ENCODE results near the gene DDX52.
"Not testable (repeated sequence)": the region's sequence is repeated elsewhere in the genome, so short reads cannot be mapped to it uniquely, and the experiment has no call there.

Gene DDX52, protein sequence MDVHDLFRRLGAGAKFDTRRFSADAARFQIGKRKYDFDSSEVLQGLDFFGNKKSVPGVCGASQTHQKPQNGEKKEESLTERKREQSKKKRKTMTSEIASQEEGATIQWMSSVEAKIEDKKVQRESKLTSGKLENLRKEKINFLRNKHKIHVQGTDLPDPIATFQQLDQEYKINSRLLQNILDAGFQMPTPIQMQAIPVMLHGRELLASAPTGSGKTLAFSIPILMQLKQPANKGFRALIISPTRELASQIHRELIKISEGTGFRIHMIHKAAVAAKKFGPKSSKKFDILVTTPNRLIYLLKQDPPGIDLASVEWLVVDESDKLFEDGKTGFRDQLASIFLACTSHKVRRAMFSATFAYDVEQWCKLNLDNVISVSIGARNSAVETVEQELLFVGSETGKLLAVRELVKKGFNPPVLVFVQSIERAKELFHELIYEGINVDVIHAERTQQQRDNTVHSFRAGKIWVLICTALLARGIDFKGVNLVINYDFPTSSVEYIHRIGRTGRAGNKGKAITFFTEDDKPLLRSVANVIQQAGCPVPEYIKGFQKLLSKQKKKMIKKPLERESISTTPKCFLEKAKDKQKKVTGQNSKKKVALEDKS

GRCh38 chr17:37643118-37643766, at the start of gene DDX52:
Gene DDX52 (minus strand): TSS chr17:37643446. CDS start chr17:37643420, 26 bp downstream.
- peak; percentile 85 to 89 for DNase-seq

DNA sequence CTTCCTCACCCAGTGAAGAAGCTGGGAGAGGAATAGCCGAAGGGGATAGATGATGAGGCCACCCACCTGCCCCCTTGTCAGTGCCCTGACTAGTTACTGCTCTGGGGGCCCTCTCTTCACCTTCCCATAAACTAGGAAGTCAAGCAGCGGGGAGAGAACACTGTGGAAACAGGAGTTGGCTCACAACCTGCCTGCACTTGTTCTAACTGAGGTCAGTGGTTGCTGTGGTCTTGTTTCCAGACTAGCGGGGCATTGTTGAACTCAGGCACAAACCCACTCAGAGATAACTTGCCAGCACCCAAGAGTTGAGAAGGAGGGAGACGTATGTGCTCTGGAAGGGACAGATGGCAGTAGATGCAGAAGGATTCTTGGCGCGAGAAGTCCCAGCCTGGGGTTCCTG, 48.6 kb upstream of the DDX52 start:
- DNase-seq, result no peak

GRCh38 chr17:37689317-37689716, 46.1 kb upstream of the DDX52 start:
- no peak for DNase-seq

- no peak for DNase-seq
Measured at GRCh38 chr17:37683454-37683984, 40.3 kb upstream of the DDX52 start.

- no peak for DNase-seq
Measured at GRCh38 chr17:37682007-37682406, 38.8 kb upstream of the DDX52 start.

DNA sequence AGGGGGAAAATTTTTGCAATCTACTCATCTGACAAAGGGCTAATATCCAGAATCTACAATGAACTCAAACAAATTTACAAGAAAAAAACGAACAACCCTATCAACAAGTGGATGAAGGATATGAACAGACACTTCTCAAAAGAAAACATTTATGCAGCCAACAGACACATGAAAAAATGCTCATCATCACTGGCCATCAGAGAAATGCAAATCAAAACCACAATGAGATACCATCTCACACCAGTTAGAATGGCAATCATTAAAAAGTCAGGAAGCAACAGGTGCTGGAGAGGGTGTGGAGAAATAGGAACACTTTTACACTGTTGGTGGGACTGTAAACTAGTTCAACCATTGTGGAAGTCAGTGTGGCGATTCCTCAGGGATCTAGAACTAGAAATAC, 36.7 kb upstream of the DDX52 start:
- not testable (repeated sequence) for DNase-seq

DNA sequence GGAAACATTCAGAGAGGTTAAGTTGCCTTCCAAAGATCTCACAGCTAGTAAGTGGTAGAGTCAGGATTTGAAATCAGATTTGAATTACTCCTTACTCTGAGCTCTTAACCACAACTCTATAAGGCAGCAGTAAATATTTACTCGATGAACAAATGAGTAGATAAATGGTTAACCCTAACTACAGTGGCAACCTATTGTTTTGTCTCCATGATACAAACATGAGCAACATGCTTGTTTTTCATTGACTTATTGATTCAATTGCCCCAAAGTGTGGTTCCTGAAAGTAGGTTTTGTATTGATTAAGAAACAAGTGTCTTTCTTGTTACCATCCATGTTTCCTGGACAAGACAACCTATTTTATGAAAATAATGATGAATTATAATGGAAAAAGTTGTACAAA, 34.8 kb upstream of the DDX52 start:
- no peak for DNase-seq

- DNase-seq, result no peak
Measured at GRCh38 chr17:37677021-37677420, 33.8 kb upstream of the DDX52 start.

- no peak for DNase-seq
Measured at GRCh38 chr17:37676115-37676925, 33.1 kb upstream of the DDX52 start.

DNA sequence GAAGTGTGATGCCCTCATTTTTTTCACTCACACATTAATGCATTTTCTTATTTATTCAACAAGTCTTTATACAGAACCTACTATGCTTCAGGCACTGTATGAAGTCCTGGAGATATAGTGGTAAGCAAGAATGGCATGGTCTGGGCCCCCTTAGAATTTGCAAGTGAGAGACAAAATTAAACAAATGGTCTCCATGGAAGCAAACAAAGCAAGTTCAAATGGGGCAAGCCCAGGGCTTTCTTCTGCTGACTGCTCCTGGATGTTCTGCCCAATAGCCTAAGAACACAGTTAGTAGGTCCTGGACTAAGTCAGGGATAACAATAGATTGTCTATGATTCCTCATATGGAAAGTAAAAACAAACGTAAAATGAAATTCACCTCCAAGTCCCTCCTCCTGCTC, 31.3 kb upstream of the DDX52 start:
- no peak for DNase-seq

- DNase-seq, result no peak
Measured at GRCh38 chr17:37673386-37673785, 30.1 kb upstream of the DDX52 start.

DNA sequence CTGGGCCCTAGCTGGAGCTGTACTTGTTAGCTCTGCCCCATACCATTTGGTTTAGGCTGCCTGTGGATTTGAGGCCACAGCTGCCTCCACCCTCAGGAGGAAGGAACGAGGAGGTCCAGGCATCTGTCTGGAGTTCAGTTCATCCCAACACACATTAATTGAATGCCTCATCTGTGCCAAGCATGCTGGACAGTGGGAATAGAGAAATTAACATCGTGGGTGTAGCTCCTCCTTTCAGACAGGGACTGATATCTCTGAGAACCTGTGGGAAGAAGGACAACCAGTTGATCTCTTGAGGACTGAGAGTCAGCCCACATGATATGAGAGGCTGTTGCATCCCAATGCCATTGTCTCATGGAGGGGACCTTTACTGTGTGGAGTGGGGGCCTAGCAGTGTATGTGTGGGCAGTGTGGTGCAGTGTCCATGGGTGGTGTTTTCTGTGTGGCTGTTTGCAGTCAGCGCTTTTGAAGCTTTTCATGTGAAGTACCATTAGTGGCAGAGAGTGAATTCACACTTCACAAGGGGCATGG, 29.4 kb upstream of the DDX52 start:
- no peak for DNase-seq

- DNase-seq, result no peak
Measured at GRCh38 chr17:37671824-37672547, 28.7 kb upstream of the DDX52 start.

DNA sequence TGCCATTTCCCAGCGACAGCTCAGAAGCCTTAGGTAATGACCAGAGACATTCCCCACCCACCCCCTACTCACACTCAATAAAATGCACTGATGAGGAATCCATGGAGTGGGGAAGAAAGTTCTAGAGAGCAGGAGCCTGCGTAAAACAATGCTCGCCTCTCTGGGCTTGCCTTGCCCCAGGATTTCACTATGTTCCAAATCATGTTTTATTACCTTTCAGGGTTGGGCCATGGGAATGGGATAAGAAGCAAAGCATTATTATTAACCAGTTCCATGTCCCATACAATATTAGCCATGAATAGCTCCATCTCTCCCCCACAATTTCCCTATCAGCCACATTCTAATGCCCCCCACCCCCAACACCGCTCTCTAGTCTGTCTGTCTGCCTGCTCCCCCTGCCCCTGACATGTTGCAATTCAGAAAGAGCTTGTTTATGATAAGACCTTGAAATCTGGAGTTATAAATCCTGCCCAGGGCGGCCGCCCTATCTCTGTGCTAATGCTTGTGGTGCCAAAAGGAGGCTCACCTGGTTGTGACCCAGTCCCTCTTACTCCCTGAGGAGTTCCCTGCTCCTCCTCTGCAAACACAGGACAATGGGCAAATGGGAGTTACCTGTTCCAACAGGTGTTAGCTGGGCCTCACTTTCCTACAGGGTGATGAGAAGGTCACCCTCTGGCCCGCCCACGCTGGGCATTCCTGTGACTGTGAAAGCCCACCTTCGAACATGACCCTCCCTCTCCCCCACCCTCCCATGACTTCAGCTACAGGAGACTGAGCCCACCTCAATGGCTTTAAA, 28.0 kb upstream of the DDX52 start:
- DNase-seq, result no peak

DNA sequence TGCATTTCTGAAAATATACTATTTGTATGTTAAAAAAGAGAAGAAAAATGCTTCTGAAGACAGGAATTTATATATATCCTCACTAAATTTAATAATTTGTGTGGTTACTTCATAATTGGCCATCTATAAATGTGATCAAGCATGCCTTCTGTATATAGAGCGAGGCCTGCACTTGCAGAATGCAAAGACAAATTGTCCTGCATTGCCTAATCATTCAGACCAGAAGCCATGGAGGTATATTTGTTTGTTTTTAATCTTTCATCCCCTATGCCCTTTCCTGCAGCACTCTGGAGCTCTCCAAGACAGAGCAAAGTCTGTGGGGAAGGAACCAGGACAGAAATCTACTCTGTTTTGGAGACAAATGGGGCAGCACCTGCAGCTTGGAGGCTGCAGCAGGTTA, 23.8 kb upstream of the DDX52 start:
- DNase-seq, result no peak

DNA sequence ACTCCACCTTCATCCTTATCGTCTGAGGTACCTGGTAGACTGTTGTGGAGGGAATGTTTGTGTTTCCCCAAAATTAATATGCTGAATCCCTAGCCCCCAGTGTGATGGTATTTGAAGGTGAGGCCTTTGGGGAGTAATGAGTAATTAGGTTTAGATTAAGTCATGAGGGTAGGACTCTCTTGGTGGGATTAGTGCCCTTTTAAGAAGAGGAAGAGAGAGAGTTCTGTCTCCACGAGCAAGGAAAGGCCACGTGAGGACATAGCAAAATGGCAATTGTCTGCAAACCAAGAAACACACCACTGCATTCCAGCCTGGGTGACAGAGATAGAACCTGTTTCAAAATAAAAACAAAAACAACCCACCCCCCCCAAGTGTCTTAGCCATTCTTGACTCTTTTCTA, 21.0 kb upstream of the DDX52 start:
- no peak for DNase-seq

- DNase-seq, result no peak
Measured at GRCh38 chr17:37662353-37662752, 19.1 kb upstream of the DDX52 start.

DNA sequence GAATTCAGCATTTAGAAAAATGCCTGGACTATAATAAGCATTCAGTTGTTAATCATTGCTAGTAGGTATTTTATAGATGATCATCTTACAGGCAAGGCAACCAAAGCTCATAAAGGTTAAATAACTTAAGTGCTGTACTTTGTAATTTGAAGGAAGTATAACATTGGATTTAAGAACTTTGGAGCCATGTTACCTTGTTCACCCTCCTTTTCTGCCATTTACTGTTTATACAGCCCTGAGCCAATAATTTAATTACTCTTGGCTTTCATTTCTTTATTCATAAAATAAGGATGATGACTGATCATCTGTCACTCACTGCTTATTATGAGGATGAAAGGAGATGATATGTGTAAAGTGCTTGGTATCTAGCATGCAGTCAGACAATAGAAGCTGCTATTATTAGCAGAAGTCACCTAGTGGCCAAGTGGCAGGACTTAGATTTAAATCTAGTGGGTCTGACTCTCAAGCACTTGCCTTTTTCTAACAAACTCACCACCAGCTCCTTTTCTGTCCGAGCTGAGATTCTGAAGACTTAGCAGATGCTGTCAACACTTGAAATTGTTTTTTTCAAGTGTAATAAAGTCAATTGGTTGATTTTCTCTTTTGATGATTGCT, 18.3 kb upstream of the DDX52 start:
- DNase-seq, result no peak

DNA sequence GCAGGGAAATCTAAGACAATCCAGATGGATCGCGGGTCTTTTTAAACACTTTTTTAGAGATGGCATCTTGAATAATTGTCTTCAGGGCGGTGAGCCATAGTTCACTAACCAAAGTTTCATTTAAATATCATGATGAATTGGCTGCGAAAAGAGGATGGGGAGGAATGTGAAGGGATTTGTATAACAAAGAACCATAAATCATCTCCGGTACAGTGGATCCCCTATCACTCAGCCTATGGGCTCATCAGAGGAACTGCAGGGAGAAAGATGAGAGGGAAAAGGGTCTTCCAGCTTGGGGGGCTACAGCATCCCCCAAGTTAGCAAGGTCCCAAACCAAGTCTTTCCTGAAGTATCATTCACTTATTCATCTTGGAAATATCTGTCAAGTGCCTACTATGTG, 16.7 kb upstream of the DDX52 start:
- no peak for DNase-seq

DNA sequence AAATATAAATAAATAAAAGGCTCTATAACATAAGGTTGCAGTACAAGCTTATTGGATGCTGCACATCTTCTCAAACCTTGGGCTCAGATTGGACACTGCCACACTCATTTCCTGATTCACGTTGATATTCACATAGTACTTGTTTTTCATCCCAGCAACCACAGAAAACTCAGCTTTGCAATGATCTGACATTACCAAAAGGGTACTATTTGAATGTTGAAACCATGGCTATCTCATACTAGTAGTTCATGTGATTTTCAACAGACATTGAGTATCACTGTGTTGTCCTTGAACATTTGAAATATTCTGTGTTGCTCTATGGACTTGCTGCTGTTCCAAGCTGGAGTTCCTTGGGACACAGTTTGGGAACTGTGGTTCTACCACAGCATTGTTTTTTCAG, 14.0 kb upstream of the DDX52 start:
- no peak for DNase-seq

DNA sequence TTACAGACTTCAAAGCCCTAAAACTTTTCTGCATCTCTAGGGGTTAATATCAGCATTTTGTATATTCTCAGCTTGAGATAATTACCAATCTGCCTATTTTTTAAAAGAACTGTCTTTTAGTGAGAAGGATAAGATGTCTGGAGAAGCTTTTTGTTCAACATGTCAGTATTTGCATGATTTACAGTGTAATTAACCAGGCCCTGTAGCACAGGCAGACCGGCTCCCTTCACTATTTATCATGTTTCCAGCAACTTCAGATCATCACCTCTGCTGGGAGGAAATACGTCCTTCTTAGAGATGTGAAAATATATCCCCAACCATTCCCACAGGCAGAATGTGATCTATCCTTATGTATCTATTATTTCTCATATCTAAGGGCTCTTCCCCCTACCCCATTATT, 8.6 kb upstream of the DDX52 start:
- DNase-seq, result no peak
